RWPE2 (cell line): ENCODE data around the gene CCL2.

Source experiments
- ATAC-seq: fragments of 200-7000 bp; cut with Tn5 transposase; 3 replicates; pipeline ENCODE4 v1.9.1; 2021; ENCODE audit warnings: low read depth
- DNase-seq: peaks from one replicate; pipeline ENCODE4 v3.0.0-alpha.2; 2020; ENCODE audit warnings: low spot score
- H3K27ac ChIP-seq: fragments of 450-650 bp; 2 replicates; pipeline ENCODE4 v1.5.1; 2017; ENCODE audit warnings: mild to moderate bottlenecking; ENCODE audit not compliant: poor library complexity, severe bottlenecking
- H3K27me3 ChIP-seq: fragments of 250-450 bp; sonication (Bioruptor Pico); 2 replicates; pipeline ENCODE4 v1.5.1; 2021; ENCODE audit warnings: mild to moderate bottlenecking, moderate library complexity; ENCODE audit not compliant: insufficient read depth, poor library complexity, severe bottlenecking
- H3K36me3 ChIP-seq: fragments of 250-450 bp; sonication (Bioruptor Pico); 2 replicates; pipeline ENCODE4 v1.5.1; 2020; ENCODE audit warnings: low read depth, mild to moderate bottlenecking, moderate library complexity
- H3K4me1 ChIP-seq: fragments of 250-450 bp; sonication (Bioruptor Pico); 2 replicates; pipeline ENCODE4 v1.5.1; 2021; ENCODE audit warnings: mild to moderate bottlenecking, moderate library complexity; ENCODE audit not compliant: insufficient read depth, poor library complexity, severe bottlenecking
- H3K4me3 ChIP-seq: fragments of 250-450 bp; sonication (Bioruptor Pico); 2 replicates; pipeline ENCODE4 v1.5.1; 2021; ENCODE audit warnings: mild to moderate bottlenecking, moderate library complexity; ENCODE audit not compliant: severe bottlenecking
- H3K9me3 ChIP-seq: fragments of 250-450 bp; sonication (Bioruptor Pico); 2 replicates; pipeline ENCODE4 v1.5.1; 2021; ENCODE audit warnings: mild to moderate bottlenecking, moderate library complexity; ENCODE audit not compliant: severe bottlenecking
- TF ChIP-seq, protein P1 (sequence below): fragments of 450-650 bp; IDR thresholded peaks from one replicate; pipeline ENCODE4 v1.5.1; 2017; ENCODE audit warnings: mild to moderate bottlenecking, moderate library complexity; ENCODE audit not compliant: poor library complexity, severe bottlenecking

The CCL2 gene

DNA sequence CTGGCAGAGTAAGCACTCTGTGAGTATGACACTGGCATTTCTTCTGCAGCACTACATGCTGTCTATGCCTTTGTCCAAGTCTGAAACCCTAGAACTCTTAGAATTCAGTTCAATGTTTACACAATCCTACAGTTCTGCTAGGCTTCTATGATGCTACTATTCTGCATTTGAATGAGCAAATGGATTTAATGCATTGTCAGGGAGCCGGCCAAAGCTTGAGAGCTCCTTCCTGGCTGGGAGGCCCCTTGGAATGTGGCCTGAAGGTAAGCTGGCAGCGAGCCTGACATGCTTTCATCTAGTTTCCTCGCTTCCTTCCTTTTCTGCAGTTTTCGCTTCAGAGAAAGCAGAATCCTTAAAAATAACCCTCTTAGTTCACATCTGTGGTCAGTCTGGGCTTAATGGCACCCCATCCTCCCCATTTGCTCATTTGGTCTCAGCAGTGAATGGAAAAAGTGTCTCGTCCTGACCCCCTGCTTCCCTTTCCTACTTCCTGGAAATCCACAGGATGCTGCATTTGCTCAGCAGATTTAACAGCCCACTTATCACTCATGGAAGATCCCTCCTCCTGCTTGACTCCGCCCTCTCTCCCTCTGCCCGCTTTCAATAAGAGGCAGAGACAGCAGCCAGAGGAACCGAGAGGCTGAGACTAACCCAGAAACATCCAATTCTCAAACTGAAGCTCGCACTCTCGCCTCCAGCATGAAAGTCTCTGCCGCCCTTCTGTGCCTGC lies at the start of gene CCL2:
Gene CCL2 (plus strand): TSS at position 635 of the 730 bp plus-strand sequence. CDS start 65 bp downstream, at position 700.
- ATAC-seq (peak; percentile 73), DNase-seq (no peak)
- no peaks in the 10 kb centered on the region for H3K4me1 ChIP-seq
- H3K9me3 ChIP-seq, result no peaks in the 10 kb centered on the region
- H3K36me3 ChIP-seq, result no peaks in the 10 kb centered on the region
- no peak within 1 kb of the TSS for H3K4me3 ChIP-seq
- TF ChIP-seq, protein P1, sequence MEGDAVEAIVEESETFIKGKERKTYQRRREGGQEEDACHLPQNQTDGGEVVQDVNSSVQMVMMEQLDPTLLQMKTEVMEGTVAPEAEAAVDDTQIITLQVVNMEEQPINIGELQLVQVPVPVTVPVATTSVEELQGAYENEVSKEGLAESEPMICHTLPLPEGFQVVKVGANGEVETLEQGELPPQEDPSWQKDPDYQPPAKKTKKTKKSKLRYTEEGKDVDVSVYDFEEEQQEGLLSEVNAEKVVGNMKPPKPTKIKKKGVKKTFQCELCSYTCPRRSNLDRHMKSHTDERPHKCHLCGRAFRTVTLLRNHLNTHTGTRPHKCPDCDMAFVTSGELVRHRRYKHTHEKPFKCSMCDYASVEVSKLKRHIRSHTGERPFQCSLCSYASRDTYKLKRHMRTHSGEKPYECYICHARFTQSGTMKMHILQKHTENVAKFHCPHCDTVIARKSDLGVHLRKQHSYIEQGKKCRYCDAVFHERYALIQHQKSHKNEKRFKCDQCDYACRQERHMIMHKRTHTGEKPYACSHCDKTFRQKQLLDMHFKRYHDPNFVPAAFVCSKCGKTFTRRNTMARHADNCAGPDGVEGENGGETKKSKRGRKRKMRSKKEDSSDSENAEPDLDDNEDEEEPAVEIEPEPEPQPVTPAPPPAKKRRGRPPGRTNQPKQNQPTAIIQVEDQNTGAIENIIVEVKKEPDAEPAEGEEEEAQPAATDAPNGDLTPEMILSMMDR, result no peak
- H3K27me3 ChIP-seq, result no peaks in the 10 kb centered on the region
- H3K27ac ChIP-seq, result peak within 1 kb of the TSS; percentile 9

DNA sequence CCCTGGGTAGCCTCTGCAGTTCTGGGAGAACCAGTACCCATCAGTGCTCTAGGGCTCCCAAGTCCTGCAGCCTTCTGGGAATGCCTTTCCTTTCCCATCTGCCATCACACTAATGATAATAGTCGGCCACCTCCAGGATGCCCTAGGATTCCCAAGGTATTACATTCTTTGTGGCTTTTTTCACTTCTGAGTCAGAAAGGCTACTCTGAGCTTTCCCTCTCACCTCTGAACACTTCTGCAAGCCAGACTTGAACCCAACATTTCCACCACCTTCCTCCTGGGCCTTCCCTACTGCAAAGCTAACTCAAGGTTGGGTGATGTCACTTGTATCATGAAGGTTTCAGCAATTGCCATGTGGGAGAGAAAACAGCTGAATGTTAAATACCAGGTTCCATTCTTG lies 49.7 kb upstream of the CCL2 start:
- DNase-seq, result no peak
- no peak for ATAC-seq
- Histone ChIP-seq H3K4me1 (no peaks in the 10 kb centered on the region), H3K27me3 (no peaks in the 10 kb centered on the region), H3K4me3 (no peak overlapping the region), H3K9me3 (no peaks in the 10 kb centered on the region), H3K36me3 (no peaks in the 10 kb centered on the region), H3K27ac (no peak overlapping the region)
- TF ChIP-seq, protein P1, result no peak

DNA sequence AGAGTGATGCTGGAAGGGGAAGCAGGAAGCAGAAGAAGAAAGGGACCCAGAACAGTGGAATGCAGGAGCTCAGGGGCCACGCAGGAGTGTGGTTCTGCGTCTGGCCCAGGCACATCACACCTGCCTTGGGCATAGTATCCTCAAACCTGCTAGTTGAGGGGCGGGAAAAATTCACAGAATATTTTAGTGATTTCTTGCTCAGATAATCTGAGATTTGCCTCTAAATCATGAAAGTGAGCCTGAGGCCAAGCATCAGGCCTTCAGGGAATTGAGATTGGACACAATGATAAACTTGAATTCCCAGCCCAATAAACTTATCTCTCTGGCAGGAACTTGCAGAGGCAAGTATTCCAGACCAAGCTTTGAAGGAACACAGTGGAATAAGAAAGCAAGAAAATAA lies 48.5 kb upstream of the CCL2 start:
- Histone ChIP-seq H3K27ac (no peak overlapping the region), H3K4me1 (no peaks in the 10 kb centered on the region), H3K4me3 (no peak overlapping the region), H3K9me3 (no peaks in the 10 kb centered on the region), H3K36me3 (no peaks in the 10 kb centered on the region), H3K27me3 (no peaks in the 10 kb centered on the region)
- DNase-seq (no peak), ATAC-seq (no peak)
- TF ChIP-seq, protein P1, result no peak

DNA sequence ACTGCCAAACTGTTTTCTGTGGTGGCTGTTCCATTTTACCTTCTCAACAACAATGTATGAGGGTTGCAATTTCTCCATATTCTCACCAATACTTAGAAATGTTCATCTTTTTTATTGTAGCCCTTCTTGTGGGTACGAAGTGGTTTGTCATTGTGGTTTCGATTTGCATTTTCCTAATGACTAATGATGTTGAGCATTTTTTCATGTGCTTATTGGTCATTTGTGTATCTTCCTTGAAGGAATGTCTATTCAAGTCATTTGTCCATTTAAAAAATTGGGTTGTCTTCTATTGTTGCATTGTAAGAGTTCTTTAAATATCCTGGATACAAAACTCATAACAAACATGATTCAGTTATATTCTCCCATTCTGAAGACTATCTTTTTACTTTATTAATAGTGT lies 47.5 kb upstream of the CCL2 start:
- H3K27ac ChIP-seq, result no peak overlapping the region
- H3K36me3 ChIP-seq, result no peaks in the 10 kb centered on the region
- DNase-seq (no peak), ATAC-seq (no peak)
- H3K9me3 ChIP-seq, result no peaks in the 10 kb centered on the region
- no peaks in the 10 kb centered on the region for H3K27me3 ChIP-seq
- TF ChIP-seq, protein P1, result no peak
- no peak overlapping the region for H3K4me3 ChIP-seq
- no peaks in the 10 kb centered on the region for H3K4me1 ChIP-seq

DNA sequence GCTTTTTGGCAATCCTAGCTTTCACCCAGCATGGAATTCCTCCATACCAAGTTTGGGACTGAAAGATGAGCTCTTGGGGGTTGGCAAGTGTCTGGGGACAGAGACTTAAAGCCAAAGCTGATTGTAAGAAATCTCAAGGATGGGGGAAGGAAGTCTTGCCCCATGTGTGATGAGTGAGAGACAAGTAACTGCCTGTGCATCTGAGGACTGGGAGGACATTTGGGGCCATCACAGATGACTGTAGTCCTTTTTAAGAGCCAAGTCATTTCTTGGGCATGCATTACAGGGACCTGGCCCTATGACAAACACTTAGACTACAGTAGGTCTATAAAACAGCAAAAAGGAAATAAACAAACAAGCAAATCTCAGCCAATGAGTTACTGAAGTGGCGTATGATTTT lies 36.3 kb upstream of the CCL2 start:
- H3K4me1 ChIP-seq, result no peaks in the 10 kb centered on the region
- TF ChIP-seq, protein P1, result no peak
- no peaks in the 10 kb centered on the region for H3K27me3 ChIP-seq
- no peaks in the 10 kb centered on the region for H3K9me3 ChIP-seq
- ATAC-seq (no peak), DNase-seq (no peak)
- H3K36me3 ChIP-seq, result no peaks in the 10 kb centered on the region
- H3K4me3 ChIP-seq, result no peak overlapping the region
- no peak overlapping the region for H3K27ac ChIP-seq
